Thyroid gland (tissue), 4 donors: Measurements from ENCODE around the gene CTXND1.

ENCODE experiments used
- POLR2A ChIP-seq, 2 donors: fragments of 450-650 bp; IDR thresholded peaks; one replicate each; pipeline ENCODE4 v1.6.1; 2017; ENCODE audit warnings: antibody characterized with exemption in 2 of 2, mild to moderate bottlenecking in 2 of 2, moderate library complexity in 1 of 2
- TF ChIP-seq, protein P1 (sequence below), 6 experiments: fragments of 200-600 bp in 3 of 6; fragments of 450-650 bp in 3 of 6; sonication (generic) in 3 of 6; IDR thresholded peaks; one replicate each; pipeline ENCODE4 v1.5.1; 2016 to 2019; ENCODE audit warnings: antibody characterized with exemption in 6 of 6, mild to moderate bottlenecking in 2 of 6, inconsistent platforms in 1 of 6, moderate library complexity in 1 of 6

DNA sequence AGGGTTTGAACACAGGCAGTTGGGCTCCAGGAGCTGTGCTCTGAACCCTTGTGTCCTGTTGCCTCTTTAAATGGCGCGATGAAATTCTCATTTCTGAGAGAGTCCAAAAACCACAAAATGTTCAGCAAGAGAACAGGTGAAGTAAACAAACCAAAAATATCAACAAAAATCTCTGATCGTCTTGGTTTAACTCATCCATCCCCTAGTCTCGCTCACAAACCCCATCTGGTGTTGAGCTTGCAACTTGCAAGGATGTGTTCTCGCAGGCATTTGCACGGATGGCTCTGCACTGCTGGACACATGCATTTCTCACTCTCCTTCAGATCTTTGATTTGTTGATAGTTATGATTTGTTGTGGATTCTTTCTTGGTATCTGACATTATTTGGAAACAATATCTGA is 68.1 kb downstream of the CTXND1 start:
- TF ChIP-seq, protein P1, sequence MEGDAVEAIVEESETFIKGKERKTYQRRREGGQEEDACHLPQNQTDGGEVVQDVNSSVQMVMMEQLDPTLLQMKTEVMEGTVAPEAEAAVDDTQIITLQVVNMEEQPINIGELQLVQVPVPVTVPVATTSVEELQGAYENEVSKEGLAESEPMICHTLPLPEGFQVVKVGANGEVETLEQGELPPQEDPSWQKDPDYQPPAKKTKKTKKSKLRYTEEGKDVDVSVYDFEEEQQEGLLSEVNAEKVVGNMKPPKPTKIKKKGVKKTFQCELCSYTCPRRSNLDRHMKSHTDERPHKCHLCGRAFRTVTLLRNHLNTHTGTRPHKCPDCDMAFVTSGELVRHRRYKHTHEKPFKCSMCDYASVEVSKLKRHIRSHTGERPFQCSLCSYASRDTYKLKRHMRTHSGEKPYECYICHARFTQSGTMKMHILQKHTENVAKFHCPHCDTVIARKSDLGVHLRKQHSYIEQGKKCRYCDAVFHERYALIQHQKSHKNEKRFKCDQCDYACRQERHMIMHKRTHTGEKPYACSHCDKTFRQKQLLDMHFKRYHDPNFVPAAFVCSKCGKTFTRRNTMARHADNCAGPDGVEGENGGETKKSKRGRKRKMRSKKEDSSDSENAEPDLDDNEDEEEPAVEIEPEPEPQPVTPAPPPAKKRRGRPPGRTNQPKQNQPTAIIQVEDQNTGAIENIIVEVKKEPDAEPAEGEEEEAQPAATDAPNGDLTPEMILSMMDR (IDR thresholded peaks at IDR 0.05): no peak
- TF ChIP-seq POLR2A (IDR thresholded peaks at IDR 0.05): no peak
